Stimulated activated CD8-positive, alpha-beta memory T cell treated with anti-CD3 and anti-CD28 coated beads, Interleukin-12 subunit alpha, Interleukin-12 subunit beta, amount 100 ng/mL, for 4 hours (primary cell): ENCODE measurements around the gene CDC42BPB.

ENCODE experiments used
- DNase-seq: peaks from one replicate; pipeline ENCODE4 v3.0.0-alpha.2; 2020; ENCODE audit warnings: low read depth

The CDC42BPB gene

GRCh38 chr14:103057372-103058163 is at the start of gene CDC42BPB:
Gene CDC42BPB, minus strand, starts transcription at chr14:103057549. Its CDS starts 376 bp downstream, at chr14:103057173.
- peak; percentile 18 for DNase-seq

GRCh38 chr14:103105580-103106150 is 48.3 kb upstream of the CDC42BPB start:
- no peak for DNase-seq

- peak; percentile 43 for DNase-seq
Observed at GRCh38 chr14:103104654-103105452, 47.5 kb upstream of the CDC42BPB start.

GRCh38 chr14:103104389-103104653 is 47.0 kb upstream of the CDC42BPB start:
- no peak for DNase-seq

- DNase-seq: no peak
Observed at GRCh38 chr14:103103461-103104388, 46.4 kb upstream of the CDC42BPB start.

- DNase-seq: no peak
Observed at GRCh38 chr14:103102689-103103260, 45.4 kb upstream of the CDC42BPB start.

- no peak for DNase-seq
Observed at GRCh38 chr14:103101963-103102688, 44.8 kb upstream of the CDC42BPB start.

- DNase-seq: no peak
Observed at GRCh38 chr14:103101257-103101962, 44.1 kb upstream of the CDC42BPB start.

- DNase-seq: no peak
Observed at GRCh38 chr14:103100281-103101121, 43.2 kb upstream of the CDC42BPB start.

- DNase-seq: no peak
Observed at GRCh38 chr14:103099733-103100280, 42.5 kb upstream of the CDC42BPB start.

- DNase-seq: no peak
Observed at GRCh38 chr14:103099081-103099732, 41.9 kb upstream of the CDC42BPB start.

- DNase-seq: no peak
Observed at GRCh38 chr14:103097994-103098957, 40.9 kb upstream of the CDC42BPB start.

- no peak for DNase-seq
Observed at GRCh38 chr14:103097244-103097993, 40.1 kb upstream of the CDC42BPB start.

- DNase-seq: no peak
Observed at GRCh38 chr14:103096387-103096786, 39.0 kb upstream of the CDC42BPB start.

GRCh38 chr14:103095210-103095778 is 37.9 kb upstream of the CDC42BPB start:
- no peak for DNase-seq
